Epithelial cell of prostate (primary cell): Measurements from ENCODE around the gene C20orf144.

Source experiments
- DNase-seq: peaks from one replicate; pipeline ENCODE4 v3.0.0-alpha.2; 2011; ENCODE audit warnings: low read depth, low spot score
- H3K27ac ChIP-seq: fragments of 450-650 bp; 2 replicates; pipeline ENCODE4 v1.5.1; 2017; ENCODE audit warnings: mild to moderate bottlenecking

The C20orf144 gene

DNA sequence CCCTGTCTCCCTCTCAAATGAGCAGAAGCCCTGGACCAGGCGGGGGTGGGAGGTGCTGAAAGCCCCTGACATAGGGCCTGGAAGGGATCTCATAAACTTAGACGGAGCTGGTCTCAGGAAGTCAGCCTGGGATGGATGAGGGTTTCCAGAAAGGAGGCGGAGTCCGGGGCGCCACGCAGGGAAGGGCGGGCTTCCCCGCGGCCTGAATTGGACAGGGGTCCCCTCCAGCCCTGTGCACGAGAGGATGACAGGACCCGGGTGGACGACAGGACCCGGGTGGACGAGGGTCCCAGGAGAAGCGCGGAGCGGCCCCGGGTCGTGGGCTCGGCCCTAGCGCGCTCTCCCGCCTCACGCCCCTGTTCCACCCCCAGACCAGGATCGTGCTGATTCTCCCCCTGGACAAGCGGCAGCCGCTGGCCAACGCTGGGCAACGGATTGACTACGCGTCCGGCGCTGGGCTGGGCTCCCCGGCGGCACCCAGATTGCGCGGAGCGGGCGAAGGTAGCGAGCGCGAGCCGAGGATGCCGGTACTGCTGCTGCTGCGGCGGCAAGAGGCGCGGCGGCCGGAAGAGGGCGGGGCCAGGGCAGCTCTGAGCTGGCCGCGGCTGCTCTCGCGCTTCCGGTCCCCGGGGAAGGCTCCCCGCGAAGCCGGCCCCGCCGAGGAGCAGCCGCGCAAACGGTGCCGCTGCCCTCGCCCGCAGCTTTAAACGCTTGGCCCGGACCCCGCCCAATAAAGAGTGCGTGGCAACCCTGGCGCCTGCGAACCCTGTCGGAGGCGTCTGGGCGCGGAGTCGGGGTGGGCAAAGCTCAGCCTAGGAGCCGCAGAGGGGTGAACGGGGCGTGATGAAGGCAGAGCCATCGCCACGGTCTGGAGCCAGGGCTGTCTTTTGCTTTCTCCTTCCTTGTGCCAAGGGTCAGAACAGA, 1.3 kb downstream of the C20orf144 start:
- H3K27ac ChIP-seq, result peak overlapping the region; percentile 67
- no peak for DNase-seq

DNA sequence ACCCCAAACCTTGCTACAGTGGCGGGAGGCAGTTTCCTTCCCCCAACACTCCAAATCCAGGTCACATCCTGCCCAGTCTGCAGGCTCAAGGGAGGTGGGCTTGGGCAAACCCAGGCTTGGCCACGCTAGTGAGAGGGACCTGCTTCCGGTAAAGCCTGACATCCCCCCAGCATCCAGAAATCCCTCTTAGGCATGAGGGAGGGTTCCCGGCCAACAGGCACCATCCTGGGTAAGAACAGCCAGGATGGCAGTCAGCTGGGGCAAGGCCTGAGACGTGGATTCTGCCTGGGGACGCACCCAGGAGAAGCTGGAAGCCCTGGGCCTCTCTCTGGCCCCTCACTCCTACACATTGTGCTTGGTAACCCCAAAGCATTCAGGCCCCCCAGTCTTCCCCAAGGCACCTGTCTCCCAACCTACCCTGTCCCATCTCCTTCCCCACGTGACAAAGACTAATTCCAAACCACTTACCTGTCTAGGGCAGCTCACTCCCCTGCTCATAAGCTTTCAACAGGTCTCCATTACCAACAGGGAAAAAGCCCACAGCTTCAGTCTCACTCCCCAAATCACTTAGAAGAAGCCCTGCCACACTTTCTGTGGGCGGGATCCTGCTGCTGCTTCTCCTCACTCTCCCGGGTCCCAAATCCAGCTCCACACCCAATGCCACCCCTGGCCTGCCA, 2.1 kb downstream of the C20orf144 start:
- no peak for DNase-seq

GRCh38 chr20:33664762-33665144, 2.6 kb downstream of the C20orf144 start:
- H3K27ac ChIP-seq, result no peak overlapping the region
- DNase-seq, result no peak

More for the DNA sequence above, 2.1 kb downstream of the C20orf144 start:
- peak overlapping the region; percentile 67 for H3K27ac ChIP-seq

DNA sequence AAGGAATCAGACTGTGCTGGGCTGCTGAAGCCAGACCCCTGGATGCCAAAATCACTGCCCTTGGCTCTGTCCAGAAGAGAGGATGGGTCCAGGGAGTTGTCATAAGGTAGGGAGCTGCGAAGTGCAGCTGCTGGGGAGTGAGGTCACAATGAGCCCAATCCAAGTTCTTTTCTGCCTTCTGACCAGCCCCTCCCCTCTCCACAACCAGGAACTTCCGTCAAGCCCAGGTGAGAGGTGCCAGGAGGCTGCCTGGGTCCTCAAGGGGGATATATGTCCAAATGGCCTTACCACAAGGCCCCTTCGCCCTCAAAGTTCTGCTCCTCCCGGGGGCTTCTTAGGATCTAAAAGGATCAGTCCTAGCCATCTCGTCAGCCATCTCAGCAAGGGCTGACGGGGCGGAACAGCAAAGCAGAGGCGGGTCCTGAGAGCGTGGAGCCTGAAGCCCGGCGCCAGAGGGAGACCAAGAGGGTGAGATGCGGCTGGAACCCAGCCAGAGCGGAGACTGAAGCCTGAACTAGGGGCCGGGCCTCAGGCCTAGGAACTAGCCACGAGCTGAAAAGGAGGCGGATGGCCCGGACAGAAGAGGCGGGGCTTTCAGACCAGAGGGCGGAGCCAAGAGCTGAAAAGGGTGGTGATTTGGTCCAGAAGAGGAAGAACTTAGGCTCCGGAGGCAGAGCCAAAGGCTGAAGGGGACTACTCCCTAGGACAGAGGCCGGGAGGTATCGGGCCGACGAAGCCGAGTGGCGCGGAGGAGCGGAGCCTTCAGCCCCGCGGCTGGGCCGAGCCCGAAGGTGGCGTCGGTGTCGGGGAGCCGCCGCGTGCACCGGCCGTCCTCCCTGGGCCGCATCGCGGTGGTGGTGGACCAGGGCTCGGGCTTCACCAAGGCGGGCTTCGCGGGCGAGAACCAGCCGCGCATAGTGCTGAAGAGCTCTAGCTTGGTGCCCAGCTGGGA, 4.4 kb downstream of the C20orf144 start, which contains the start of gene ACTL10:
TSS of gene ACTL10 (plus strand) at position 651 of the 952 bp plus-strand sequence. CDS start 555 bp downstream, outside the sequence.
- peak; percentile 61 for DNase-seq
- H3K27ac ChIP-seq, result peak within 1 kb of the TSS; percentile 74

DNA sequence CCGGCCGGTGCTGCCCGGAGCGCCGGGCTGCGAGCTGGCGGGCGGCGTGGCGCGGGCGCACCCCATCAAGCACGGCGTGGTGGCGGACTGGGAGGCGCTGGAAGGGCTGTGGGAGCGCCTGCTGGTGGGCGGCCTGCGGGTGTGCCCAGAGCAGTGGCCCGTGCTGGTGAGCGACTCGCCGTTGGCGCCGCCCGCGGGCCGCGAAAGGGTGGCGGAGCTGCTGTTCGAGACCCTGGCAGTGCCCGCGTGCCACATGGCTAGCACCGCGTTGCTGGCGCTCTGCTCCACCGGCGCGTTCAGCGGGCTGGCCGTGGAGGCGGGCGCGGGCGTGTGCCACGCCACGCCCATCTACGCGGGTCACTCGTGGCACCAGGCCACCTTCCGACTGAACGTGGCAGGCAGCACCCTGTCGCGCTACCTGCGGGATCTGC, 5.1 kb downstream of the C20orf144 start:
- H3K27ac ChIP-seq, result peak overlapping the region; percentile 74

DNA sequence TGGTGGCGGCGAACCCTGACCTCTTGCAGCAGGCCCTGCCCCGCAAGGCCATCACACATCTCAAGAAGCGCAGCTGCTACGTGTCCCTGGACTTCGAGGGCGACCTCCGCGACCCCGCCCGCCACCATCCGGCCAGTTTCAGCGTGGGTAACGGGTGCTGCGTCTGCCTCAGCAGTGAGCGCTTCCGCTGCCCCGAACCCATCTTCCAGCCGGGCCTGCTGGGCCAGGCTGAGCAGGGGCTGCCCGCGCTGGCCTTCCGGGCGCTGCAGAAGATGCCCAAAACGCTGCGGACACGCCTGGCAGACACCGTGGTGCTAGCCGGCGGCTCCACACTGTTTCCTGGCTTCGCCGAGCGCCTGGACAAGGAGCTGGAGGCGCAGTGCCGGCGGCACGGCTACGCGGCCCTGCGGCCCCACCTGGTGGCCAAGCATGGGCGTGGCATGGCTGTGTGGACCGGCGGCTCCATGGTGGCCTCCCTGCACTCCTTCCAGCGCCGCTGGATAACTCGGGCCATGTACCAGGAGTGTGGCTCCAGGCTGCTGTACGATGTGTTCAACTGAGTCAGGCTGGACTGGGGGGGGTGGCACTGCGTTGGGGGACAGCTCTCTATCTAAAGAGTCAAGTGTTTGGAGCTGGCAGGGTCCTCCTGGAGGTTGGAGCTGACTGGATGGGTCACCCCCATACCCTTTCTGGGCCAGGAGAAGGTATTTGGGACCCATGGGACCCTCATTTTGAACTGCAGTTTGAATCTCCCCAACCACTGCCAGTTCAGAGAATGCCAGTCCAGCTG, 5.7 kb downstream of the C20orf144 start:
- no peak for DNase-seq
- peak overlapping the region; percentile 74 for H3K27ac ChIP-seq

More for the DNA sequence above, 5.1 kb downstream of the C20orf144 start:
- no peak for DNase-seq

- H3K27ac ChIP-seq, result no peak overlapping the region
- DNase-seq, result no peak
Observed at GRCh38 chr20:33668466-33669155, 6.5 kb downstream of the C20orf144 start.

- DNase-seq, result no peak
- no peak overlapping the region for H3K27ac ChIP-seq
Observed at GRCh38 chr20:33669224-33669623, 7.1 kb downstream of the C20orf144 start.

DNA sequence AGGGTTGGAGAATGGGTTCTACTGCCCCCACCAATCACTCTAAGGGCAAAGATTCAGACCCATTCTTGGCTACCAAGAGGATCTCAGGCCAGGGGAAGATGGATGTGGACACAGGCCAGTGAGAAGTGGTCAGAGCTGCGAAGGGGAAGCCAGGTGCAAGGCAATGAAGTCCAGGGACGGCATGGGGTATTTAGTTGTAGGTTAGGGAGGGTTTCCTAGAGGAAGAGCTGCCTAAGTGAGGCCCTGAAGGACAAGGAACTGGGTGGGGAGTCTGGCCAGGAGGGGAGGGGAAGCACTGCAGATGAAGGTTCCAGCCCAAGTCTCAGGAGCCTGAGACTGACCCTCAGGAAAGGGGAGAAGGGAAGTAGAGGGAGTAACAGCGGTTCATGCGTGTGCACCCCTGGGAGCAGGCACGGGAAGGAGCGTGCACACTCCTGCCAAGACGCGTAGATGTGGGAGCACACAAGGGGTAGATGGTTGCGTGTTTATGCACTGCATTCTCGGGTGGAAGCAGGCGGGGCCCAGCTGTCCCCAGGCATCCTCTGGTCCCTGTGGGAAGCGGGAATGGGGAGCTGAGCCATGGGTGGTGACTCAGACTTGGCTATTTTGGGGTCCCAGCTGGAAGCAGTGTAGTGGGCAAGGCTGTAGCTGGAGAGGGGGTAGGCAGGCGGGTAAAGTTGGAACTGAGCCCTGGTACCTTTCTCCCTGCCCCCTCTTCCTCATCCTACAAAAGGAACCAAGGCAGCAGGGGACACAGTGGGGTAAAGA, 7.9 kb downstream of the C20orf144 start:
- no peak for DNase-seq
- H3K27ac ChIP-seq, result no peak overlapping the region

DNA sequence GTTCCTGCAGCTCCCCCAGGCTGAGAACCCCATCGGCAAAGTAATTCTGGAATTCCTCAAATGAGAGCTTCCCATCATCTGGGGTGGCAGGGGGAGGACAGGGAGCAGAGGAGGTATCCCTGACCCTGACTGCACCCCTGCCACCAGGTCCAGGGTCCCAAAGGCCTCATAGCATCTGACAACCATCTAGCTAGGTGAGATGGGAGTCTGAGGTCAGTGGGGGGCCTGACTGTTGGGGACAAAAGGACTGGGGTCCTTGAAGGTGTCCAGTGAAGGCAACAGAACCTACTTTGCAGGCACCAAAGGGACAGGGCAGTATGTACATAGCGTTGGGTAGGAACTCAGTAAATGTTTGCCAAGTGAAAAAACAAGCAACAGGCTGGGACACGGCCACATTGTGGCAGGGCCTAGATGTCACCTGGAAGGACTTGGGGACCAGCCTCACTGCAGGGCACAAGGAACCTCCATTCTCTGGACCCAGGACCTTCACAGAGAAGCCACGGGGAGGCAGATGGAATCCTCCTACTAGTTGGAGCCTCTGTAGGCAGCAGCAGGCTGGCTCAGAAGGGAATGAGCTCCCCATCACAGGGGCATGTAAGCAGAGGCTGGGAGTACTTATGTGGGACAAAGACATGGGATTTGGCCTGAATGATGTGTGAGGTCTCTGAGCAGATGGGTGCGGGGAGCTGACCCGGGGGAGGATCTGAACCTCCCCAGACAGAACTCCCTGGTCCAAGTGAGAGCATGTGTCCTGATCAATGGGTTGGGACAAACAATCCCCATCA, 8.8 kb downstream of the C20orf144 start:
- DNase-seq, result no peak
- H3K27ac ChIP-seq, result no peak overlapping the region

DNA sequence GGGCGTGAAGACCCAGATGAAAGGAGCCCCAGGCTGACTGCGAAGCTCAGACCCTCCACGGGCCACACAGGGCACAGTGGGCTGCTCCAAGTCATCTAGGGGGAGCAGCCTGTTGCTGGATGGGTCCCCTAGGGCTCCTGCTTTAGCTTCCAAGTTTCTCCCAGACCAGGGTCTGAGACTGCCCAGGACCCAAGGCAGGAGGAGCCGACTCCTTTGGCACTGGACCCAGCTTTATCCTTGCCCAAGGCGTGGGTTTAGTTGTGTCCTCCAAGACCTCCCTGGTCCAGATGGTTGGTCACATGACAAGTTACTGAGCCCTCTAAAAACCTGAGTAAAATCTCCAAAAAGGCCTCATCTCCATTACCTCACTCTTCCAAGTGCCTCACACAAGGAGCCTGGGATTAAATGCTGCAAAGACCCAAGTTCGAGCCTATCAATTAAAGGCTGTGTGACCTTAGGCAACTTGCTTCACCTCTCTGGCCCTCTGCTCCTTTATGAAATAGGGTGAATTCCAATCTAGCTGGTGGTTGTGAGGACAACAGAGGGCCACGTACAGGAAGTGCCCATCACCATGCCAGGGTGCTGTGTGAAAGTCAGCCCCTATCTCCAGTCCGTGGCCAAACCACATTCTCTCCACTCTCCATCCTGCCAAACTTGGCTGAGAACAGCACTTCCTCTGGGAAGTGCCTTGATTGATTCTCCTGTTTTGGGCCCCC, 9.6 kb downstream of the C20orf144 start:
- DNase-seq, result no peak
- H3K27ac ChIP-seq, result no peak overlapping the region

DNA sequence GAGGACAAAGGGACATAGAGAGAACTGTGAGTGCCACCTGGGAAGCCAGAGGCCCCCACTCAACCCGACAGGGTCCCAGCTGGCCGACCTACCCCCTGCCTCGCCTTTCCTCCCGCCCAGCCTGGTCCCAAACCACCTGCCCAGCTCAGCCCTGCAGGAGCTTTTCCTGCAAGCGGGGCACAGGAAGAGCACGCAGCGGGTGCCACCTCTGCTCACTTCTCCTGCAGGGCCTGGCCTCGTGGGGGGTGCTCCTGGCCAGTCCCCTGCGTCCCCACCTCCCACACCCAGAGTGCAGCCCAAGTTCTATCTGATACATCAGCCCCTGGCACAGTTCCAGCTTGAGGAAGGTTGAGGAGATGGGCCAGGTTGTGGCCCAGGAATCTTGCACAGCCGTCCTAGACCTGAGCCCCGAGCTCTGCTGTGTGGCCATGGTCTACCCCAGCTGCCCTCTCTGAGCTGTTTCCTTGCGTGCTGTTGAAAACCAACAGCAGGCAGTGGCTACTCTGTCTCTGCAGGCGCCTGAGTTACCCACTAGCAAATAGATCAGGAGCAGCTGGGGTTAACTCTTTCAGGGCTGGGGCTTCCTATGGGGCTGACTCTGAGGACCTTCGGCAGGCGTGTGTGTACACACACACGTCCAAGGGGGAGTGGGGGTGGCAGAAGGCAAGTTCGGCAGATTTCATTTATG, 10.4 kb downstream of the C20orf144 start:
- DNase-seq, result no peak
- no peak overlapping the region for H3K27ac ChIP-seq

- H3K27ac ChIP-seq, result no peak overlapping the region
Observed at GRCh38 chr20:33673114-33673409, 10.9 kb downstream of the C20orf144 start.

GRCh38 chr20:33673410-33674293, 11.5 kb downstream of the C20orf144 start:
- H3K27ac ChIP-seq, result no peak overlapping the region
- DNase-seq, result no peak

More at GRCh38 chr20:33673114-33673409, 10.9 kb downstream of the C20orf144 start:
- no peak for DNase-seq
